Raji (cell line): ENCODE measurements around the gene IRF6.

ENCODE experiments used
- POLR2A ChIP-seq: IDR thresholded peaks from 2 replicates; pipeline ENCODE4 v1.6.1; 2011; ENCODE audit warnings: low read depth, low read length, control low read depth; ENCODE audit not compliant: insufficient read depth

Gene IRF6

DNA sequence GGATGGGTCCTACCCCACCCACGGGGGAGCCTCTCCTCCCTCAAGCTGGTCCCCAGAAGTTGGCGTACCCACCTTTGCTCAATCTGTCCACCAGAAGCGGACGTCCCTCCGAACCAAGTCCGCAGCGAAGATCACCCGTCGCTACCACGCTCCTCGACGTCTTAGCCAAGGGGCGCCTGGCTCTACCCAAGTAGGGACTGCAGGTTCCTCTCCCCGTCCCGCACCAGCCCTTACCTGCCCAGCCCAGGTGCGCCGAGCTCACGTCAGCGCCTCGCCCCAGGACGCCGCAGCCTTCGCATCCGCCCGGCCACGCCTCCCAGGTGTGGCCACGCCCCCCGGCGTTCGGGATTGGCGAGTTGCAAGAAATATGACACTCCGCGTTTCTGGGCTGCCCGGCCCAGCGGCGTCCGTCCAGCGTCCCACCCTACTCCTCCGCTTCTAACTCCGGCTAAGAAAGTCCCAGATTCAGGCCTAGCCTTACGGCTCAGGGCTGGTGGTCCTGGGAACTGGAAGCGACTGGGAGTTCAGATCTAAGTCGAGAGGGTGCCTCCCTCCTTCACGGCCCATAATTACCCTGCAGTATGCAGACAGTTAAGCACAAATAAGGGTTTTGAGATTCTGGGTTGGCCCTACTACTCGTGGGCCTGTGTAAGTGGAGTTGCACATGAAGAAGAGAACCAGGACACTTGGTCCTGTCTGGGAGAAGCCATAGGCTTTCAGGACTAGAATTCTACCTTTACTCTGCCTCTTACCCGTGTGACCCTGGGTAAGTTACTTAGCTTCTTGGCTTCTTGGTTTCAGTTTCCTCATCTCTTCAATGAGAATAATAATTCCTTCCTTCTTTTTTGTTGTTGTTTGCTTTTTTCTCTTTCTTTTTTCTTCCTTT, at the start of gene IRF6:
IRF6 (minus strand) TSS at position 268 of the 886 bp plus-strand sequence. CDS start 4,729 bp downstream, outside the sequence.
- no peak for TF ChIP-seq POLR2A

DNA sequence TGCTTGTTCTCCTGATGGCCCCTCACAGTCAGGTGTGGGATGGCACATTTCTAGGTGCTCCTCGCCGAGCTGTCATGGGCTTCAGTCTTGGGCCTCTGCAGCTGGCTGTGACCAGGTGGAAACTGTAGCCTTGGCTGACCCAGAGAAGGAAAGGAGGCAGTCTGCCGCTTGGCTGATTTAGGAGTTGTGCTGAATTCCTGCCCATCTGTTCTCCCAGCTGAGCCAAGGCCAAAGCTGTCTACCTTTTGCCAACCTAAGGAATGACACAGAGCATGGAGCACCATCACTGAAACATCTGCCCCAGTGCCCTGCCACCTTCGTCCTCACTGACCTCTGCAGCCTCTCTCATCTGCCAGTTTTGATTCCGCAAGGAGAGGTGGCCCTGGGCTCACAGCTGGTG, 49.7 kb upstream of the IRF6 start:
- TF ChIP-seq POLR2A: no peak

DNA sequence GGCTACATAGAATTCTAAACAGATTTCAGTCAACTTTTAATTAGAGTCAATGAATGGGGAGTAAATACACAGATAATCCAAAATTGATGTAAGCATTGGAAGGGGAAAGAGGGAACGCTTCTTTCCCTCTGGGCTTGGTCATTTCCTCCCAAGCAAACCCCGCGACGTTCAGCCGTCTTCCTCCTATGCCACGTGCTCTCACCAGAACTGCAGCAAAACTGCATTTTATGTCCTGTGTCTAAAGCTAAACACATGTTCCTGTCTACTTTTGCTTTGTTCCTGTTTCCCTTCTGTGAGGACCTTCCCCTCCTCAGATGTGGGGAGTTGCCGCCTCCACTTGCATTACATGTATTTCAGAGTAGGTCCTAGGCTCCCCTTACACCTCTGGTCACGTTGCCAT, 49.1 kb upstream of the IRF6 start:
- TF ChIP-seq POLR2A: no peak

DNA sequence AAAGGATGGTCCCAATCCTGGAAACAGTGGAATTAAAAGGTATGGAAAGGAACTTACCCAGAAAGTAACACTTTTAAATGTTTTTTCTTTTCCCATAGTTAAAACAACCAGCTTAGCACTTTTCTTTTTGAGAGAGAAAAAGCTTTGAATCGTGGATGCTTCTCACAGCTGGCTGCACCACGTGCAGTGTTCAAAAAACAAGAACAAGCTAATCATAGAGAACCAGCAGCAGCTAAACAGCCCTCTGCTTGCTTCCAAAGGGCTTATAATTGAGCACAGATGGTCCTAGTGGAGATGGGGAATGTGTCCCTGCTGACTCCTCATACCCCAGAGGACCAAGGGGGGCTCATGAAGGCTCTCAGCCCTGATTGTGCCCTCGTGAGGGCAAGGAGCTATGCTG, 48.3 kb upstream of the IRF6 start:
- TF ChIP-seq POLR2A: no peak

DNA sequence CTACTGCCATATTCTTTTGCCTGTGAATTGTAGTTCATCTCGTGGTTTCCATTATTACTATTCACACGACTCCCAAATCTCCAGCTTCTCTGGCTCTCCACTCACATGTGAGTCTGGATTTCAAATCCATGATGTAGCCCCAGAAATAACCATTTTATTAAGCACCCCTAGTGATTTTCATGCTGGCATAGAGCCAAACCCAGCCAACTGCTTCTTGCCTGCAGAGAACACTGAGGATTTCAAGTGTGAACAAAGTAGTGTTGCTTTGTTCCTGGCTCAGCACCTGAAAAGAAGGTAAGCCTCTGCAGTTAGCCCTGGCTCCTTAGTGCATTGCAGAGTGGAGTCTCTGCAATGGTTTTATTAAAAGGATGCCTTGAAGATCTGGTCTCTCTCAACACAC, 47.7 kb upstream of the IRF6 start:
- no peak for TF ChIP-seq POLR2A

DNA sequence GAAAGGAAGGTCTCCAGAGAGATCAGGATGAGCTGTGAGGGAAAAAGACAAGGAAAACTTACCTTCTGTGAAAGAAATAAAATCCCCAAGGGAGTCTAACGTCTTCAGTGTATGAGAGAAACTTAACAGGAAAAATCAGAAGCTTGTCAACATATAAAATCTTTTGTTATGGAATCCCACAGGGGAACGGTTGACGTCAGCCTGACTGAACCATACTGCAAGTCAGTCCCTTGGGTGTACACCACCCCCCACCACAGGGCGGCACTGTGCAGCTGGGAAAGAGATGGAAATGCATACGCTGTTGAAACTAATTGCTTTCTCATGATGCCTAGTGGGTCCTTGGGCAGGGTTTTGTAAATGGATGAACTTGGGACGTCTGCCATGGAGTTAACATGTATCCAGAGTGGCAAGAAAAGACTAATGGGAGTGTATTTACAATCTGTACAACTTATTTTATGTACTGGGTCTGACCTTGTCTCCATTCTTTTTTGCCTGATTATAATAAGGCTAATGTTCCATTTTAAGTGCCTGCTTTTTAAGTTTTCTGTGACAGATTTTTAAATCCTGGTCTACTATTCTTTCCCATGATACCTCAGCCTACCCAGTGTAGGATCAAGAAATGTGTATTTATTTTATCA, 44.5 kb upstream of the IRF6 start:
- TF ChIP-seq POLR2A: no peak

DNA sequence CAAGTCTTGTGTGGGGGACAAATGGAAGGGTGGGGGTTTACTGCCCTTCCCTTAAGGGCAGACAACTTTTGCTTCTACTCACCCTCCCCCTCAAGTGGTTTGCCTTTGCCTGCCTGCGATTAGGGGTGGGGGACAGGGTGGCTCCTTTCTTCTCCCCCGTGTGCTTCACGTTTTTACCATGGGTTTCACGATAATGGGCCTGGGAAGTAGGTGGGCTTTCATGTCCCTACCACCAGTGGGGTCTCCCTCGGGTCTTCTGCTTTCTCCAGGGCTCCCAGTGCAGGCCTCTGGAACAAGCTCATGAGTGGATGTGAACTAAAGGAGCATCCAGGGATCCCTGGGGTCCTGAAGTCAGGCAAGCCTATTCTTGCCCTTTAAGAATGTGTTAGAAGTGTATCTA, 43.4 kb upstream of the IRF6 start:
- TF ChIP-seq POLR2A: no peak

DNA sequence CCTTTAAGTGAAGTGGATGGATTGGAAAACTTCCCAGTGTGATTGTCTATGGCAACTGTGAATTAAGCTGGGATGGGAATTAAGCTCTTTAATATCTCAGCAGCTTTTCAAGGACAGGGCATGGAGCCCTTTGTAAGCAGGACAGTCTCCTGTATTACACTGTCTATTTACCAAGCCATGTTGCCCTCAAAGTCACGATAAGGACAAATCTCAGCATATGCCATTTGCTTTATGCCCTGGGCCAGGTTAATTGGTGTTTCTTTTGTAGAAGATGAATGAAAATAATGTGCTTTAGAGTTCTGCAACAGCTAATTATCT, 39.4 kb upstream of the IRF6 start:
- TF ChIP-seq POLR2A: no peak

DNA sequence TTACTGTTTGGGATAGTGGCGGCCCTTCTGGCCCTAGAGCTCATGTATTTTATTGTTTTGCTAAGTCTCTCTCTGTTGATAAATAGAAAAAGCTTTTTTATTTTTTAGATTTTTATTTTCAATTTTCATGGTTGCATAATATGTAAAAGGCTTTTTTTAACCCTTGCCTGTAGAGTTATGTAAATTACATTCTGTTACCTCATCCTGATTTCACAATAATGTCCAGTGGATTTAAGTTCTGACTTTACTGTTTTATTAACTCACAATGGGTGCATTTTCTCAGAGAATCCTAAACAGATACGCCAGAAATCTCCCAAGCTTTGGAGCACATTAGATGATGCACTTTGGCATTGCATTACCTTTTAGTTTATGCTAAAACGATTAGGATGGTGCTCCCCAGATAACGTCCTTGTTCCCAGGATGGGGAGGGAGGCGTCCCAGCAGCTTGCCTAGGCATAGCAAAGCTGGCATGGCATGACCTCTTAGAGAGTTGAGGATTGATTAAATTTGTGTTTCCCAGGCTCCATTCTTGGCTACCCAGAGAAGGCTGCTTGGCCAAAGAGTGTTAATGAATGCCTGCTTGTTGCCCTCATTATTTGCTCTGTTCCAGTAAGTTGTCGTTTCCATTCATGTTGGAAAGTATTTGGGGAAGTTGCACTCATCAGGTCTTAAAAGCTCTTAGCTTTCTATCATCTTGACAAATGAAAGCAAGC, 38.9 kb upstream of the IRF6 start:
- no peak for TF ChIP-seq POLR2A

DNA sequence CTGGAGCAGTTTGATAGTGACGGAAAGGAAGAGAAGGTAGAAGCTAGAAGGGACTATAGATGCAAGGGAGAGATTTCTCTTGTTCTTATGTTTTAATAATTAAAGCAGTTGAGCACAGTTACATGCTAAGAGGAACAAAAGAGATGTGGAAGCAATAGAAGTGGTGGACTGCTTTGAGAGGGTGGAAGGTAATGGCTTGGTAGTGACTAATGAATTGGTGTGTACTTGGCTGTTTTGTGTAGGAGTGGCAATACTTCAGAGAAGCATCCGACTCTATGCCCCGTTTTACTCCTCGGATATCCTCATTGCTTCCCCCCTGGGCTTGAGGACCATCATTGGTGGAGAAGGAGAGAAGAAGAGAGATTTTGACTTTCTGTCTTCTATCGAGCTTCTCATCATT, 34.7 kb upstream of the IRF6 start:
- no peak for TF ChIP-seq POLR2A

DNA sequence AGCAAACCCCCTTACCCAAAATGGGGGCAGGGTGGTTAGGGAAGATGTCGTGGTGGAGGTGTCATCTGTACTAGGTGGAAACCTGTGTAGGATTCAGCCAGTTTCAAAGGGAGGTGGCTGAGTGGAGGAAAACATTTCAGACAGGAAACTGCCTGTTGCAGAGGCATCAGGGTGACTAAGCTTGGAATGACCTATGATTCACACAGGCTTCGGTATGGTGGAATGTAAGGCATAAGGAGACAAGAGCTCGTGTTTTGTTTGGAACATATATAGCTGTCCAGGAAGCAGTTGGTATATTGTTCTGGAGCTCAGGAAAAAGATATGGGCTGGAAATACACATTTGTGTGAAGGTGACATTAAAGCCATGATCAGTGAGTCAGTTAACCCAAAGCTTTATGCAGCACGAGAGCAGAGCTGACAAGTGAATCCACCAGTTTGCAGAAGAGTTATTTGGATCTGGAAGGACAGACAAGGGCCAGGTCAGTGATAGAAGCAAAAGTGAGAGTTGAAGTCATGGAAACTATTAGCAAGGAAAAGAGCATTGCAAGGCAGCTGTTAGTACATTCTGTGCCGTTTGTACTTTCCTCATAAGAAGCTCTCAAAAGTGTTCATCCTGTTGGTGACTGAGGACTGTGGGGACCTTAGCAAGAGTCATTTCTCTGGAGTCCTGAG, 34.1 kb upstream of the IRF6 start:
- TF ChIP-seq POLR2A: no peak

DNA sequence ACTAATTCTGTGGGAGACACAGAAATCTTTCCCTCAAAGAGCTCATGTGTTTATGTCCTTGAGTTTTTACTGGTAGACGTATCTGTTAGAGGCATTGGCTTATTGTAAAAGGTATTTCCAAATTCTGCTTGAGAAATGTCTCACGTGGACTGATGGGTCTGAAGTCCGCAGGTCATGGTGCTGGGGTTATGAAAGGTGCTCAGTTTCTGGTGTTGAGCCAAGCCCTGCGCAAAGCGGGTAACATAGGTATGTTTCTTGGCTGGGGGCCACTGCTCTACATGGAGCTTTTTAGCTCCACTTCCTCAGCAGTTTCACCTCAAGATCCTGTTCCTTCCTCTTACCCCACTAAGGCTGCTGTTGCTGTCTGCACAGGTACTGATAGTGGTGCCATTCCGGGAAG, 32.6 kb upstream of the IRF6 start:
- TF ChIP-seq POLR2A: no peak

DNA sequence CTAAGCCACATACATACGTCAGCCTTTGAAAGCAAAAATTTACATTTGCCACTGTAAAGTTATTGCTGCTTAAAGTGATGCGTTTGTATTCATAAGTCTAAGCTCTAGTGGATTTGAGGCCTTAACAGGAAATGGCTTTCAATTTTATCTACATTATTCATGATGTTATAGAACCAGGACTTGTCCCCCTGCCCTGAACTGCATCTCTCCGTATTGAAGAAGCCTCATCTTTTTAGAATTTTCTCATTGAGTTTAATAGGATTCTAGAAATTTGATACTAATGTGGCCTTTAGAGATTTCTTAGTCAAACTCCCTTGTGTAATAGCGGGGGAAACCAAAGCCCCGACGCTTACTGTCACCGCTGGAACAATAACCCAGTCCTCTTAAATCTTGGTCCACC, 31.7 kb upstream of the IRF6 start:
- TF ChIP-seq POLR2A: no peak

DNA sequence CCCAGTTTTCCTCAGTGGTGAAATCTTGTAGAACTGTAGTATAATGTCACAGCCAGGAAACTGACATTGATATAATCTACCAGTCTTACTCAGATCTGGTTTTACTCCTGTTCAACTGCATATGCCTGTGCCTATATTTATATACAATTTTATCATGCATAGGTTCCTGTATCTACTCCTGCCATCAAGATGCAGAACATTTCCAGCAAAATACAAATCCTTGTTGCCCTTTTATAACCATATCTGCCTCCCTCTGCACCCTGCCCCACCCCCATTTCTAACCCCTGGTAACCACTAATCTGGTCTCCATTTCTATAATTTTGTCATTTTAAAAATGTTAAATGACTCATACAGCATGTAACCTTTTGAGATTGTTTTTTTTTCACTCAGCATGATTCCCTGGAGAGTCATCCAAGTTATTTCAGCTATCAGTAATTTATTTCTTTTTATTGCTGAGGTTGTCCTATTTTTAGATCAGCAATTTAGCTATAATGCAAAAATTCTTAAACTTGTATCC, 29.9 kb upstream of the IRF6 start:
- no peak for TF ChIP-seq POLR2A

DNA sequence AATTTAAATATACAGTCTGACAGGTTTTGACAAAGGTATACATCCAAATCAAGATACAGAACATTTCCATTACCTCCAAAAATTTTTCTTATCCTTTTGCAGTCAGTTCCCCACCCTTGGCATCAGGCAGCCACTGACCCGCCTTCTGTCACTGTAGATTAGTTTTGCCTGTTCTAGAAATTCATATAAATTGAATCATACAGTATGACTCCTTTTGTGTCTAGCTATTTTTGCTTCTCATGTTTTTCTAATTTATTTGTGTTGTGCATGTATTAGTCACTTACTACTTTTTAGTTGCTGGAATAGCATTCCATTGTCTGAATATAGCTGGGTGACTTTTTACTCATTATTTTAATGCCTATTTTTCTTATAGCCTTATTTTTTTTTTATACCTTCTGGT, 25.7 kb upstream of the IRF6 start:
- no peak for TF ChIP-seq POLR2A
